Sigmoid colon (tissue), 7 donors: ENCODE results near the gene RPAP2. TPM values are rescaled to one million over a fixed set of nuclear protein-coding genes. Genes with fewer than 3 reads are reported as not detected.

Experiments
- DNase-seq: peaks from one replicate; pipeline ENCODE4 v3.0.0-alpha.2; 2019
- H3K27ac ChIP-seq, 4 donors: fragments of 200-600 bp; sonication (generic); one replicate each; pipeline ENCODE4 v1.5.1; 2016 to 2019; ENCODE audit warnings: mild to moderate bottlenecking in 1 of 4
- H3K27me3 ChIP-seq, 3 donors: fragments of 200-600 bp; sonication (generic); one replicate each; pipeline ENCODE4 v1.5.1; 2019; ENCODE audit warnings: mild to moderate bottlenecking in 1 of 3
- H3K36me3 ChIP-seq, 4 donors: fragments of 200-600 bp; sonication (generic); one replicate each; pipeline ENCODE4 v1.5.1; 2016 to 2019
- H3K4me1 ChIP-seq, 4 donors: fragments of 200-600 bp; sonication (generic); one replicate each; pipeline ENCODE4 v1.5.1; 2017 to 2019
- H3K4me3 ChIP-seq, 4 donors: fragments of 200-600 bp; sonication (generic); one replicate each; pipeline ENCODE4 v1.5.1; 2017 to 2019; ENCODE audit warnings: mild to moderate bottlenecking in 2 of 4, moderate library complexity in 1 of 4
- H3K9me3 ChIP-seq, 4 donors: fragments of 200-600 bp in 3 of 4; sonication (generic) in 3 of 4; one replicate each; pipeline versions ENCODE4 v1.5.1 to v1.6.1; 2013 to 2019
- EP300 ChIP-seq, 4 donors: sonication (generic); formaldehyde crosslinking; IDR thresholded peaks; one replicate each; pipeline ENCODE4 v1.6.1; 2017; ENCODE audit warnings: antibody characterized with exemption in 4 of 4
- POLR2A ChIP-seq, 2 donors: fragments of 450-650 bp; IDR thresholded peaks; one replicate each; pipeline ENCODE4 v1.6.1; 2016; ENCODE audit warnings: antibody characterized with exemption in 2 of 2, mild to moderate bottlenecking in 2 of 2, moderate library complexity in 2 of 2
- POLR2AphosphoS5 ChIP-seq, 4 donors: sonication (generic); formaldehyde crosslinking; IDR thresholded peaks; one replicate each; pipeline ENCODE4 v1.6.1; 2017; ENCODE audit warnings: antibody characterized with exemption in 4 of 4
- WGBS, 2 donors: extraction: QIAGEN DNeasy Blood & Tissue Kit; methylation state at CpG; one replicate each; pipeline ENCODE4 v1.1.7; 2013; 5-methylcytosine and 5-hydroxymethylcytosine counted together
- intact Hi-C: fragments of 100-400 bp; cut with DNase I; formaldehyde crosslinking; loops from one replicate; pipeline ENCODE4 v1.15.1; 2023
- polyA plus RNA-seq, 3 donors: library from polyadenylated mRNA; stranded (reverse); fragments of 200-250 nt; gene quantifications; one replicate each; pipeline ENCODE4 v1.2.3, GENCODE V29; 2013
- total RNA-seq, 4 donors: library from RNA; depleted of rRNA; stranded (reverse); fragments of >200 nt; gene quantifications; one replicate each; pipeline ENCODE4 v1.1.0, GENCODE V29; 2016
- TF ChIP-seq, protein P1 (sequence below), 4 experiments: fragments of 450-650 bp in 3 of 4; fragments of 200-600 bp in 1 of 4; IDR thresholded peaks; one replicate each; pipeline ENCODE4 v1.5.1; 2016 to 2019; ENCODE audit warnings: antibody characterized with exemption in 4 of 4, mild to moderate bottlenecking in 3 of 4, moderate library complexity in 2 of 4
- donor health status: healthy with polysubstance abuse.
- donor health status: Bipolar disorder and iron deficiency.
- donor health status: healthy.

RPAP2 gene
- total and polyA plus RNA-seq, 7 donors = 3.5 to 21.2 (median 11.1) TPM

DNA sequence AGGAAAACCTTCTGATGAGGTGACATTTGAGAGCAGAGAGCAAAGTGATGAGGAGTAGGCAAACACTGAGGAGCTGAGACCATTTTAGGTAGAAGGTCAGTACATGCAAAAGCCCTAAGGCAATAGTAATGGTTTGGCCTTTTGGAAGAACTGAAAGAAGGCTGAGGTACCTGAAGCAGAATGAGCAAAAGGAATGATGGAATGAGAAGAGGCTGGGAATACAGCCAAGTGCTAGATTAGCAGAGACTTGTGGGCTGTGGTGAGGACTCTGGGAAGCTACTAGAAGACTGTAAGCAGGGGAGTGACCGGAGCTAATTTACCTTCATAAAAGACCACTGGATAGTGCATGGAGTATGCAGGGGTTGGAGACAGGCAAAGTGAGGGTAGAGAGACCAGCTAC is 110.0 kb downstream of the RPAP2 start:
- no peak for DNase-seq
- H3K36me3 ChIP-seq = no peaks in the 10 kb centered on the region
- no peaks in the 10 kb centered on the region for H3K27me3 ChIP-seq
- intact Hi-C loops = no loop called here
- no peaks in the 10 kb centered on the region for H3K4me1 ChIP-seq
- TF ChIP-seq POLR2A (IDR thresholded peaks at IDR 0.05) (no peak), EP300 (IDR thresholded peaks at IDR 0.05) (no peak), POLR2AphosphoS5 (IDR thresholded peaks at IDR 0.05) (no peak)
- TF ChIP-seq, protein P1, sequence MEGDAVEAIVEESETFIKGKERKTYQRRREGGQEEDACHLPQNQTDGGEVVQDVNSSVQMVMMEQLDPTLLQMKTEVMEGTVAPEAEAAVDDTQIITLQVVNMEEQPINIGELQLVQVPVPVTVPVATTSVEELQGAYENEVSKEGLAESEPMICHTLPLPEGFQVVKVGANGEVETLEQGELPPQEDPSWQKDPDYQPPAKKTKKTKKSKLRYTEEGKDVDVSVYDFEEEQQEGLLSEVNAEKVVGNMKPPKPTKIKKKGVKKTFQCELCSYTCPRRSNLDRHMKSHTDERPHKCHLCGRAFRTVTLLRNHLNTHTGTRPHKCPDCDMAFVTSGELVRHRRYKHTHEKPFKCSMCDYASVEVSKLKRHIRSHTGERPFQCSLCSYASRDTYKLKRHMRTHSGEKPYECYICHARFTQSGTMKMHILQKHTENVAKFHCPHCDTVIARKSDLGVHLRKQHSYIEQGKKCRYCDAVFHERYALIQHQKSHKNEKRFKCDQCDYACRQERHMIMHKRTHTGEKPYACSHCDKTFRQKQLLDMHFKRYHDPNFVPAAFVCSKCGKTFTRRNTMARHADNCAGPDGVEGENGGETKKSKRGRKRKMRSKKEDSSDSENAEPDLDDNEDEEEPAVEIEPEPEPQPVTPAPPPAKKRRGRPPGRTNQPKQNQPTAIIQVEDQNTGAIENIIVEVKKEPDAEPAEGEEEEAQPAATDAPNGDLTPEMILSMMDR (IDR thresholded peaks at IDR 0.05) = no peak
- no peak overlapping the region for H3K27ac ChIP-seq
- no peaks in the 10 kb centered on the region for H3K9me3 ChIP-seq
- 96 to 100% methylated on average over 1 of the region's 1 CpG for WGBS, 2 donors
- no peak overlapping the region for H3K4me3 ChIP-seq

DNA sequence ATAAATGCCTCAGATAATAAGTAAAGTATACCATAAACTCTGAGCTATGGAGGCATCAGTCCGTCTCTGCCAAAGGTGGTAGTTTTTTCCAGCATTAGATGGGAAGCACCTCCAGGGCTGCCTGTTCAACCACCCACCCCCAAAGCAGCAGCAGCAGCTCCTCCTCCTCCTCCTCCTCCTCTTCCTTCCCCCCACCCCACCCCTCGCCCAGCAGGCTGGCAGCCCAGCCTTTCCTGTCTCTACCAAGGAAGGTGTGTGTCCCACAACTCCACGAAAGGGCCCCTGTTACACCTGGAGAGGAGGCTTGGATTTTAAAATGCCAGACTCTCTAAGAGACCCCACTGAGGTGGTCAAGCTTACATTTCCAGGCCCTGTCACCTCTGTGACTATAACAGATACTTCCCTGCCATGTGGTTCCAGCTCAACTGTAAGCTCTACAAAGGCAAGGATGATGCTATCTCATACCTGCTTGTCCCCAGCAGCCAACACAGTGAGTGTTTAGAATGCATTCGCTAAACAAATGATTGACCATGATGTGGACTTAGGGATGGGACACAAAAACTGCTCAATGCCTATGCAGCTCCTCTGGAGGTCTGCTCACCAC is 111.2 kb downstream of the RPAP2 start:
- intact Hi-C loops = no loop called here
- DNase-seq = no peak
- Histone ChIP-seq H3K36me3 (no peaks in the 10 kb centered on the region), H3K4me3 (no peak overlapping the region), H3K27ac (no peak overlapping the region), H3K27me3 (no peaks in the 10 kb centered on the region), H3K4me1 (no peaks in the 10 kb centered on the region), H3K9me3 (no peaks in the 10 kb centered on the region)
- TF ChIP-seq, protein P1 (IDR thresholded peaks at IDR 0.05) = no peak
- TF ChIP-seq POLR2A (IDR thresholded peaks at IDR 0.05) (no peak), POLR2AphosphoS5 (IDR thresholded peaks at IDR 0.05) (no peak), EP300 (IDR thresholded peaks at IDR 0.05) (no peak)
- 74 to 83% methylated on average over 4 of the region's 4 CpGs for WGBS, 2 donors

DNA sequence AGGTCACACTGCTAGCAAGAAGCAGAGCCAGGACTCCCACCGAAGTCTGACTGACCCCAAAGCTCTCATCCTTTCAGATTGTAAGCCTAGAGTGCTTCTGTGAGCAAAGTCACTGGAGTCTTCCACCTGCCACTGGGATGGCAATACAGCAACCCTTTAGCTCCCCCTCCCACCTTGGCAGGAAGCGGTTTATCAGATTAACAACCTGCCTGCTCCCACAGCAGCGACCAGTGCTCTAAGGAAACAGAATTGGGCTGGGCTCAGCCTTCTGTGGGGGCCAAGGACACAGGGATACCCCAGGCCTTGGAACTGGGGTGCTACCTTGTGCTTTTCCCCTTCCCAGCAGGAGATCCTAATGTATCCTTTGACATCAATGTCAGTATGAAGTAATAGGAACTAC is 111.8 kb downstream of the RPAP2 start:
- no peaks in the 10 kb centered on the region for H3K4me1 ChIP-seq
- intact Hi-C loops = no loop called here
- no peaks in the 10 kb centered on the region for H3K36me3 ChIP-seq
- WGBS, 2 donors = 38 to 58% methylated on average over 3 of the region's 3 CpGs
- H3K4me3 ChIP-seq = no peak overlapping the region
- DNase-seq = no peak
- no peaks in the 10 kb centered on the region for H3K9me3 ChIP-seq
- no peak overlapping the region for H3K27ac ChIP-seq
- no peak for TF ChIP-seq POLR2A (IDR thresholded peaks at IDR 0.05)
- no peak for TF ChIP-seq EP300 (IDR thresholded peaks at IDR 0.05)
- TF ChIP-seq POLR2AphosphoS5 (IDR thresholded peaks at IDR 0.05) = no peak
- TF ChIP-seq, protein P1 (IDR thresholded peaks at IDR 0.05) = no peak
- no peaks in the 10 kb centered on the region for H3K27me3 ChIP-seq

DNA sequence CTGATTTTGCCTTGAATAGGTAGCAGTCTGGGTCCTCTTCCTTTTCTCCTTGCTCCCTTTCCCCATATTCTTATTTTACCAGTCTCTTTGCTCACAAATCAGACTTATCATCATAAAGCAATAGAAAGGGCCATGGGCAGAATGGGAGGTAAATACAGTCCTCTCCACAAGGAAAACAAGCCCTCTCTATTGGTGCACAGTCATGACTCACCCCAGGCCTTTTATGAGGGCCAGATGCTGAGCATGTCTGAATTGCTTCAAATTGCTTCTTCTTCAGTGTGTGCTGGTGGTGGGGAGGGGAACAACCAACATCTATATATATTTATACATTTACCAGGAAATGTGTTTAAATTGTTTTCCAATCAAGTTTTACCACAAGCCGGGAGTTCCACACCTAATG is 112.7 kb downstream of the RPAP2 start:
- H3K4me1 ChIP-seq = no peaks in the 10 kb centered on the region
- H3K36me3 ChIP-seq = no peaks in the 10 kb centered on the region
- intact Hi-C loops = no loop called here
- DNase-seq = no peak
- WGBS, 2 donors = 17 to 56% methylated on average over 1 of the region's 1 CpG
- no peaks in the 10 kb centered on the region for H3K27me3 ChIP-seq
- H3K4me3 ChIP-seq = no peak overlapping the region
- H3K9me3 ChIP-seq = no peaks in the 10 kb centered on the region
- TF ChIP-seq, protein P1 (IDR thresholded peaks at IDR 0.05) = no peak
- TF ChIP-seq POLR2AphosphoS5 (IDR thresholded peaks at IDR 0.05) = no peak
- no peak for TF ChIP-seq POLR2A (IDR thresholded peaks at IDR 0.05)
- TF ChIP-seq EP300 (IDR thresholded peaks at IDR 0.05) = no peak
- H3K27ac ChIP-seq = no peak overlapping the region

DNA sequence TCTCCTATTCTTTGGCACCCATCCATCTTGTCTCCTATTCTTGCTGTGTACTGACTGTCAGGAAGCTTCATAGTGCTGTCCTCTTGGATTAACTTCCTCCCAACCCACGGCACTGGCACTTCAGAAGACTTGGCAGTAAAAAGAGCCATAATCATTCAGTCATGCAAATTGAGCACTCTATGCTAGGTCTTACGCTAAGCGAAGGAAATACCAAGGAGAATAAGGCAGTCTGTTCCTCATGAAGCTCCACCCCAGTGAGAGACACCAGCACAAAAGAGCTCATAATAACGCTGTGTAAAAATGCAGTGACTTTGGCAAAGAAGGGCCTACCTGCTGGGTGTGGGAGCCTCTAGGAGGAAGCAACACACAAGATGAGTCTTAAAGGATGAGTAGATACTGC is 120.8 kb downstream of the RPAP2 start:
- H3K36me3 ChIP-seq = no peaks in the 10 kb centered on the region
- intact Hi-C loops = no loop called here
- H3K27ac ChIP-seq = no peak overlapping the region
- H3K4me1 ChIP-seq = no peaks in the 10 kb centered on the region
- no peaks in the 10 kb centered on the region for H3K9me3 ChIP-seq
- no peak for DNase-seq
- no peaks in the 10 kb centered on the region for H3K27me3 ChIP-seq
- no peak overlapping the region for H3K4me3 ChIP-seq
- WGBS, 2 donors = 63 to 74% methylated on average over 4 of the region's 4 CpGs
- TF ChIP-seq, protein P1 (IDR thresholded peaks at IDR 0.05) = no peak
- TF ChIP-seq POLR2AphosphoS5 (IDR thresholded peaks at IDR 0.05) (no peak), EP300 (IDR thresholded peaks at IDR 0.05) (no peak), POLR2A (IDR thresholded peaks at IDR 0.05) (no peak)
